GM18907 (cell line): ENCODE results near the gene TXNDC11.

Experiments
- ATAC-seq: cut with Tn5 transposase; IDR thresholded peaks from one replicate; pipeline ENCODE4 v1.9.1; 2021; ENCODE audit warnings: mild to moderate bottlenecking, moderate library complexity; ENCODE audit not compliant: unreplicated experiment

The TXNDC11 gene

DNA sequence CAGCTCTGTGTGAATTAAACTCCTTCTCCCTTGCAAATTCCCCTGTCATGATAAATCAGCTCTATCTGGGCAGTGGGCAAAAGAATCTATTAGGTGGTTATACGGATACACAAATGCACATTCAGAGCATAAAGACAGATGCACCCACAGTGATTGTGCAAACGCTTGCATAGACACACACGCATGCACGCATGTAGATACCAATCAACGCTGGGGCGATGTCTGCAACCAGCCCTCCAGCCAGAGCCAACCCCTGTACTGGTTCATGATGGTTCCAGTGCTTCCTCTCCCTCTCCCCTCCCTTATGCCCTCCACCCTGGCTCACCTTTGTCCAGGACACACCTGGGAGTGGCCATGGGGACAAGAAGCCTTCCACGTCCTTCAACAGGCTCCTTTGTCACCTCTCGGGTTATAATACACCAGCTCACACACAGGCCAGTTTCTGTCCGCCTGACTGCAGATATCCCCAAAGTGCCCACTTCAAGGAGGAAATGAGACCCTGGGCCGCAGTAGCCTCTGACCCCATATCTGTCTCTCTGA lies 107.5 kb downstream of the TXNDC11 start:
- no peak for ATAC-seq

DNA sequence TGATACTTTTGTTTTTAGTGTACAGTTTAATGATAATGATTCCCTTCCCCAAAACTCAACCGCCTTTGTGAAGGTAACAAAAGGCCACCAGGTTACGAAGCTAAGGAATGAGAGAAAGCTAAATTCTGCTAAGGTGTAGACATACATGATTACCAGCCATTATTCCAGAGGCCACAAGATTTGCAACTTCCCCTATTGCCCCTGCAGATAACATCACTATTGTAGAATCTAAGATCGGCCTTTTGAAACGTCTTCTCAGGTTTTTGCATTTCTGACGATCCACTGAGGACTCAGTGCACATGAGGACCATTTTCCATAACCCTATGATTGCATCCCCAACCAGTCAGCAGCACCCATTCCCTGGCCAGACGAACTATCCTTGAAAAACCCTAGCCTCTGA lies 108.3 kb downstream of the TXNDC11 start:
- no peak for ATAC-seq

DNA sequence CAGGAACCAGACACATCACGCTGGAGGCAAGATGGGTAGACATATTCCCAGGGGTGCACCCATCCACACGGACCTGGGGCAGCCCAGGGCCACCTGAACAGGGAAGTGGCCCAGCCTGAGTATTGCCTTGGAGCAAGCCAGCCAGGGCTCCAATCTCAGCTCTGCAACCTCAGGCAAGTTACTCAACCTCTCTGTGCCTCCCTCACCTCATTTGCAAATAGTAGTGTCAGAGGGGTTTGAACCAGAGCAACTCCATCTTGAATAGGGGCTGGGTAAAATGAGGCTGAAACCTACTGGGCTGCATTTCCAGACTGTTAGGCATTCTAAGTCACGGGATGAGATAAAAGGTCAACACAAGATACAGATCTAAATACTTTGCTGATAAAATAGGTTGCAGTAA lies 109.5 kb downstream of the TXNDC11 start:
- ATAC-seq, result no peak

GRCh38 chr16:11632455-11632939 lies 110.2 kb downstream of the TXNDC11 start:
- ATAC-seq, result no peak

DNA sequence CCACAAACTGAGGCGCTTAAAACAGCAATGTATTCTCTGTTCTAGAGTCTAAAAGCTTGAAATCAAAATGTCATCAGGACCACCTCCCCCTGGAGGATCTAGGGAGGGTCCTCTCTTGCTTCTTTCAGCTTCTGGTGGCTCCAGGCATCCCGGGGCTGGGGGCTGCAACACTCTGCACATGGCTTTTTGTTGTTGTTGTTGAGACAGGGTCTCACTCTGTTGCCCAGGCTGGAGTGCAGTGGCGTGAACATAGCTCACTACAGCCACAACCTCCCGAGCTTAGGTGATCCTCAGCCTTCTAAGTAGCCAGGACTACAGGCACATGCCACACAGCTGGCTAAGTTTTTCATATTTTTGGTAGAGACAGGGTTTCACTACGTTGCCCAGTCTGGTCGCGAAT lies 111.4 kb downstream of the TXNDC11 start:
- no peak for ATAC-seq

DNA sequence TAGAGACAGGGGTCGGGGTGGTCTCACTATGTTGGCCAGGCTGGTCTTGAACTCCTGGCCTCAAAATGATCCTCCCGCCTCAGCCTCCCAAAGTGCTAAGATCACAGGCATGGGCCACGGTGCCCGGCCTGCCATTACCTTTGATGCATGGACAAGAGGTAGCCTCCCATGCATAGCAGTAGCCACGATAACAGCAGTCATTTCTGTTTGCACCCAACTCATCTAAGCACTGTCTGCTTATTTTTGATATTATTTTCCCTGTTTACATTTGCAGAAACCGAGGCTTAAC lies 111.9 kb downstream of the TXNDC11 start:
- ATAC-seq, result no peak

DNA sequence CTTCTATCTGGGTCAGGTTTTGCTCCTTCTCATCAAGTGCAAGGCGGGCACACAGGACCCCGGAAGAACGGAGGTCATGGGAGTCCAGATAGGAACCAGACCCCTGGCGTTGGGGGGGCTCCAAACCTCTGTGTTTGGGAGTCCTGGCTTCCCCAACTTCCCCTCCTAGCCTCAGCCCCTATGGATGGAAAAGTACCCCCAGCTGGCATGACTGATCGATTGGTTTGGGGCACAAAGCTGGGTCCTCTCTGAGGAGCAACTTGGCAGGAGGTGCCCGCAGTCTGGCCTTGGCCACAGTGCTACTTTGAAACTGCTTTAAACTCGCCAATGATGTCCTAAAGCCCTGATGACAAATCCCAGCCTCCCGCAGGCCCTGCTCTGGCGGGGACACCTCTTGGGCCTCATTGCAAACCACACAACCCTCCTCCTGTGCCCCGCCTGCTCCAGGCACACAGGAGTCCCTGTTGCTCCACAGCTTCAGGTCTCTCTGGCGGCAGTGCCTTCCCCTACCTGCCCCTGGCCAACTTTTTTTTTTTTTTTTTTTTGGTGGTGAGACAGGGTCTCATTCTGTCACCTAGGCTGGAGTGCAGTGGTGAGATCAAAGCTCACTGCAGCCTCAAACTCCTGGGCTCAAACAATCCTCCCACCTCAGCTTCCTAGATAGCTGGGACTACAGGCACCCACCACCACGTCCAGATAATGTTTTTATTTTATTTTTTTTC lies 112.5 kb downstream of the TXNDC11 start:
- ATAC-seq, result no peak
